ENCODE data around the gene FYN.

The FYN gene

DNA sequence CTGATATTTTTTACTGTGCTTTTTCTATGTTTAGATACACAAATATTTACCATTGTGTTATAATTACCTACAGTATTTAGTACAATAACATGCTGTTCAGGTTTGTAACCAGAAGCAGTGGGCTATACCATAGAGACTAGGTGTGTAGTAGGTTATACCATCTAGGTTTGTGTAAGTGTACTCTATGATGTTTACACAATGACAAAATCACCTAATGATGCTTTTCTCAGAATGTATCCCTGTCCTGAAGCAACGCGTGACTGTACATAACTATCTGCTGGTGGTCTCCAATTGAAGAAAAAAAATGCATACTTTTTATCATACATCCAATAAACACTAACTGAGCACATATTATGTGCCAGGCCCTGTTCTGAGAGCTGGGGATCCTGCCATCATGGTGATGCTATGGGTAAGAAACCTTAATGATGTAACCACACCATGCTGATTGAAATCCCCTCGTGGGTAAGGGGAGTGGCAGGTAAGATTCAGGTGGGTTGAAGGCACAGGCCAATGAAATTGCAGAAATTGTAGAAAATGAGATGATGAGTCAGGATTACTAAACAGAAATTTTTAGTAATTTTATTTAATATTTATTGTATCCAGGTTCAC lies 76.8 kb downstream of the FYN start:
- TF ChIP-seq, protein P1, sequence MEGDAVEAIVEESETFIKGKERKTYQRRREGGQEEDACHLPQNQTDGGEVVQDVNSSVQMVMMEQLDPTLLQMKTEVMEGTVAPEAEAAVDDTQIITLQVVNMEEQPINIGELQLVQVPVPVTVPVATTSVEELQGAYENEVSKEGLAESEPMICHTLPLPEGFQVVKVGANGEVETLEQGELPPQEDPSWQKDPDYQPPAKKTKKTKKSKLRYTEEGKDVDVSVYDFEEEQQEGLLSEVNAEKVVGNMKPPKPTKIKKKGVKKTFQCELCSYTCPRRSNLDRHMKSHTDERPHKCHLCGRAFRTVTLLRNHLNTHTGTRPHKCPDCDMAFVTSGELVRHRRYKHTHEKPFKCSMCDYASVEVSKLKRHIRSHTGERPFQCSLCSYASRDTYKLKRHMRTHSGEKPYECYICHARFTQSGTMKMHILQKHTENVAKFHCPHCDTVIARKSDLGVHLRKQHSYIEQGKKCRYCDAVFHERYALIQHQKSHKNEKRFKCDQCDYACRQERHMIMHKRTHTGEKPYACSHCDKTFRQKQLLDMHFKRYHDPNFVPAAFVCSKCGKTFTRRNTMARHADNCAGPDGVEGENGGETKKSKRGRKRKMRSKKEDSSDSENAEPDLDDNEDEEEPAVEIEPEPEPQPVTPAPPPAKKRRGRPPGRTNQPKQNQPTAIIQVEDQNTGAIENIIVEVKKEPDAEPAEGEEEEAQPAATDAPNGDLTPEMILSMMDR (IDR thresholded peaks at IDR 0.05; ENCODE audit: extremely low read depth, insufficient read depth, missing control alignments), result no peak
- DNase-seq (ENCODE audit: low spot score), result no peak
- in situ Hi-C loops (cut with MboI; ENCODE audit: low pct_unique_long_range_greater_than_20kb, low sequenced_read_pairs, unreplicated experiment), result no loop called here

DNA sequence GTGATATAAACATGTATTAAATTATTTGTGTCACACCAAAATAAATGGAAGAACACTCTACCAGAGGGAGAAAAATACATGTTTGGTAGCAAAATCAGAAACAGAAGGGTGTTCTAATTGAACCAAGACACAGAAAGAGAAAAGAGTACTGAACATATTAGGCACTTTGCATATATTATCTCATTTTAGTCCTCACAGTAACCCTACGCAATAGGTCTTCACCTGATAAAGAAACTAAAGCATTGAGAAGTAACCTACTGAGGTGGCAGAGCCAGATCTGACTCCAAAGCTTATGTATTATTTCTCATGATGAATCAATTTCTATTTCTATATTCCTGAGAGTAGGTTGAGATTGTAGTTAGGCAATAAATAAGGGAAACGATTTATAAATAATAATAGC lies 77.7 kb downstream of the FYN start:
- no peak for DNase-seq (ENCODE audit: low spot score)
- TF ChIP-seq, protein P1 (IDR thresholded peaks at IDR 0.05; ENCODE audit: extremely low read depth, insufficient read depth, missing control alignments), result no peak
- in situ Hi-C loops (cut with MboI; ENCODE audit: low pct_unique_long_range_greater_than_20kb, low sequenced_read_pairs, unreplicated experiment), result no loop called here

DNA sequence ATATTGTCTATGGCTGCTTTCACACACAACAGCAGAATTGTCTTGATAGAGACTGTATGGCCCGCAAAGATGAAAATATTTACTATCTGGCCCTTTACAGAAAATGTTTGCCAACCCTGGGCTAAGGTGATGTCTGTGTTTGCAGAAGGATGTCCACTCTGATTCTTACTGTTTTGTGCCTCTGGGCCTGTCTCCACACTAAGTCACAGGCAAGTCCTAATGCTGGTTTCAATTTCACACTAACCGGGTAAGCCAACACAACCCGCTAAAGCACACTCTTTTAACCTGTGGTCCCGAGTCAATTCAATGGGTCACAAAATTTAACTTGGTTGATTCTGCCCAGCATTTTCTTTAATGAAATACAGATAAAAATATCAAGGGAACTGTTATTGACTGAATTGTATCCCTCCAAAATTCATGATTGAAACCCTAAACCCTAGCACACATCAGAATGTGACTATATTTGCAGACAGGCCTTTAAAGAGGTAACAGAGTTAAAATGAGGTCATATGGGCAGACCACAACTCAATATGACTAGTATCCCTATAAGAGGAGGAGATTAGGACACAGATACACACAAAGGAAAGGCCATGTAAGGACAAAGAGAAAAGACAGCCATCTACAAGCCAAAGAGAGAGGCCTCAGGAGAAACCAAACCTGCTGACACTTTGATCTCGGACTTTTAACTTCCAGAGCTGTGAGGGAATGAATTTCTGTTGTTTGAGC lies 78.4 kb downstream of the FYN start:
- in situ Hi-C loops (cut with MboI; ENCODE audit: low pct_unique_long_range_greater_than_20kb, low sequenced_read_pairs, unreplicated experiment), result no loop called here
- DNase-seq (ENCODE audit: low spot score), result no peak
- TF ChIP-seq, protein P1 (IDR thresholded peaks at IDR 0.05; ENCODE audit: extremely low read depth, insufficient read depth, missing control alignments), result no peak

DNA sequence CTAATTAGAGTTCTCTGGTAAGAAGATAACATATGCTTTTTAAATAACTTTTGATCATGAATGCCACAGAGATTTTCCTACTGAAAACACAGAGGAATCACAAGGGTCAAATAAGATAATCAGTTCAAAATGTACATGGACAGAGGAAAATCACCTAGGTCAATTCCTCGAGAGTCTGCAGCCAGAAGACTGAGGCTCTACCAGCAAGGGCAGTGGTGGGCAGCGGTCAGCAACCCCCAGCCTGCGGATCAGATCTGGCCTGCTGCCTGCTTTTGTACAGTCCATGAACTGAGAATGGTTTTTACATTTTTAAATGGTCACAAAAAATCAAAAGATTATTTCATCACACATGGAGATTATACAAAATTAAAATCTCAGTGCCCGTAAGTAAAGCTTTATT lies 79.0 kb downstream of the FYN start:
- in situ Hi-C loops (cut with MboI; ENCODE audit: low pct_unique_long_range_greater_than_20kb, low sequenced_read_pairs, unreplicated experiment), result no loop called here
- TF ChIP-seq, protein P1 (IDR thresholded peaks at IDR 0.05; ENCODE audit: extremely low read depth, insufficient read depth, missing control alignments), result no peak
- no peak for DNase-seq (ENCODE audit: low spot score)

DNA sequence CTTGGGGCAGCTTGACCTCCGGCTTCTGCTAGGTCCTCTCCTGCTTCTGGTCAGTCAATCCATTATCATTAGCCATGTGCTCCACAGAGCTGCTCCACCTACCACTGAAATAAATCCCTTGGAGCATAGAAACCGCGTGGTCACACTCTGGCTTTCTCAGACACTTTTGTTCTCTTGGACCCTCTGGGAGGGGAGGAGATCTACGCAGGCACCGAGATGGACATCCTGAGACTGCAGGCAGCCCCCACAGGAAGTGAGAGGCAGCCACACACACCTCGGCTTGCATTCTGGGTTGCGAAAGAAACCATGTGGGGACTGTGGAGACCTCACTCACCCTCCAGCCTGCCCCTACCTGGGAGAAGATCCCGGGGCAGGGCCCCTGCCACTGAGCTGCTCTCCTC lies 79.5 kb downstream of the FYN start:
- no peak for DNase-seq (ENCODE audit: low spot score)
- in situ Hi-C loops (cut with MboI; ENCODE audit: low pct_unique_long_range_greater_than_20kb, low sequenced_read_pairs, unreplicated experiment), result no loop called here
- TF ChIP-seq, protein P1 (IDR thresholded peaks at IDR 0.05; ENCODE audit: extremely low read depth, insufficient read depth, missing control alignments), result no peak

DNA sequence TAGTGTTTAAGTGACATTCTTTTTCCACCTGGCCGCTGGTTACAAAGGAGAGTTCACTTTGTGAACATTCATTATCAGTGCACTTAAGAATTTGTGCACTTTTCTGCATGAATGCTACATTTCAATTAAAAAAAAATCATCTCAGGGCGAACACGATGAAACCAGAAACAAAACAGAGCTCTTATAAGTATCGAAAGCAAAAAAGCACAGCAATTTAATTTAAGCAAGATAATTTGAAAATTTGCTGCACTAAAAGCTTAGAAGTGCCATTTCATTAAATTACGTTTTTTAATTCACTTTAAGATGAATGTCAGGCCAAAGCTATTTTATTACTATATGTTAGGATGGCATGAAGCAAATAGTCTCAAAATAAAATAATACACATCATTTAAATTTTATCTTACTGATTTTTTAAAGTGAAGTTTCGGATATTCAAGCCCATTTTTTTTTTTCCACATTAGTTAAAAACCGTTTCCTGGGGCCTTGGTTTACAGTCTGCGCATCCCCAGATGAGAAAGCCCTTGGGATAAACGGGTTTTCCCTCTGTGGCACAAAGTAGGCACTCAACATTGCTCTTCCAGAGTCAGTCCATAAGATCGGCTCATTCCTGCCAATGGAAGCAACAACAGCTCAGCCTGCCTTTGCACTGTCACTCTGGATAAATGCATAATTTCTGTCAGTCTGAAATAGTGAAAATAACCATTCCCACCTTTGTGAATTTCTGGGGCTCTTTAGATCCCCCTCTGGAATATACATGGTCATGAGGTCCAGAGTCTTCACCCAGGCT lies 80.1 kb downstream of the FYN start:
- TF ChIP-seq, protein P1 (IDR thresholded peaks at IDR 0.05; ENCODE audit: extremely low read depth, insufficient read depth, missing control alignments), result no peak
- DNase-seq (ENCODE audit: low spot score), result no peak
- in situ Hi-C loops (cut with MboI; ENCODE audit: low pct_unique_long_range_greater_than_20kb, low sequenced_read_pairs, unreplicated experiment), result no loop called here
